GM12892 (cell line): Measurements from ENCODE around the gene SDK1.

Source experiments
- POLR2A ChIP-seq: IDR thresholded peaks from 2 replicates; pipeline ENCODE4 v1.6.1; 2011; ENCODE audit warnings: low read depth, low read length, control low read depth
- POLR2AphosphoS5 ChIP-seq: IDR thresholded peaks from 2 replicates; pipeline ENCODE4 v1.6.1; 2011; ENCODE audit warnings: low read depth, low read length, control low read depth

GRCh38 chr7:4196121-4196819 lies 895.2 kb downstream of the SDK1 start:
- TF ChIP-seq POLR2AphosphoS5 (no peak), POLR2A (no peak)
